ENCODE data around the gene SUMF1. TPM values are rescaled to one million over a fixed set of nuclear protein-coding genes. Genes with fewer than 3 reads are reported as not detected.

The SUMF1 gene
- total RNA-seq, 5 donors from 2014 or later (not counting 1 experiment from before 2014, with no cell fraction given), result 15.5 to 20.8 (median 17.2) TPM

DNA sequence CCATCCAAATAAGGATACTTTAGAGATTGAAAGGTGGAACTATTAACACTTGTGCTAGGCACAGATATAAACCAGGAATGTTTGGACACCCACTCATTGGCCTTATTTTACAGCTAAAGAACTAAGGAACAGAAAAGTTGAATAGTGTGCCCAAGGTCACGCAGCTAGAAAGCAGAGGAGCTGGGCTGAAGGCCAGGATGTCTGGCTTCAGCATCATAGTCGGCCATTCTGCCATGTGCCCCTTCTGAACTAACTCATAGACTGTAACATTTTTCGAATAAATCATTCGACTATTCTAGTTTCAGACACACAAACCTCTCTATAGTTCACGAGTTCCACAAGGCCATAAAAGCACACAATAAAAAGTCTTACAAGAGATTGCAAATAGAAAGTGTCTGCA lies 71.1 kb downstream of the SUMF1 start:
- 95% methylated on average over 4 of the region's 5 CpGs for WGBS (ENCODE audit: insufficient coverage)
- DNase-seq, result no peak
- ChIA-PET CTCF (no interaction called here), POLR2A (interaction anchor here in 1 of 2 donors (0.5 kb wide), 1 partner anchor 69 kb away, joined by 4 read pairs; no protein-coding TSS in a partner anchor)
- Mint-ChIP-seq H3K4me3 (no peak overlapping the region), H3K27ac (no peak overlapping the region), H3K9me3 (no peaks in the 10 kb centered on the region), H3K27me3 (no peaks in the 10 kb centered on the region), H3K4me1 (peaks cover 10 to 36% (median 27%) of the 10 kb centered on the region in 3 donors), H3K36me3 (peaks cover 59% of the 10 kb centered on the region)
- Histone ChIP-seq H3K27ac (ENCODE audit: low read length) (no peak overlapping the region), H3K27me3 (replicated peaks in 1 of 2; ENCODE audit: control insufficient read depth in 2 of 2, extremely low read depth in 1 of 2, insufficient read depth in 2 of 2, low read length in 1 of 2) (no peaks in the 10 kb centered on the region), H3K4me3 (ENCODE audit: control insufficient read depth in 1 of 2, extremely low read depth in 1 of 2, low read length in 1 of 2) (no peak overlapping the region), H3K4me1 (ENCODE audit: control insufficient read depth in 1 of 2, extremely low read depth in 1 of 2, insufficient read depth in 2 of 2, low read length in 2 of 2) (peaks cover 0 to 6% of the 10 kb centered on the region in 2 experiments), H3K36me3 (ENCODE audit: control insufficient read depth in 2 of 2, extremely low read depth in 1 of 2, insufficient read depth in 1 of 2, low read length in 1 of 2) (peaks cover 2 to 5% of the 10 kb centered on the region in 2 donors), H3K9me3 (no peaks in the 10 kb centered on the region)
- no peak for ATAC-seq (replicated peaks in 1 of 4)

DNA sequence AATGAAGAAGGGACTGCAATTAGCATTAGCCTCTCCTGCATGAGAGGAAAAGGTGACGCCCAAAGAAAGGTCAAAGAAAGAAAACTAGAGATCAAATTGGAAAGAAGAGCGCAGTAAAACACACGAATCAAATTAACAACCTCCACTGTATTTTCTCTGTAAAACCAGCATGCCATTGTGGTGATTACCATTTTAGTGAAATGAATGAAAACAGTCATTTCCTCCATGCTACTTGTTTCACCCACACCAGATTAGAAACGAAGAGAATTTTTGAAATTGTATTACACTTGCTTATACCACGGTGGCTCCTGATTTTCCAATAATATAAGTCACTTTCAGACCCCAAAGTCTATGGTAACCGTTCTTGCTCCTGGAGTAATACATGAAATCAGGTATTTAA lies 71.6 kb downstream of the SUMF1 start:
- Mint-ChIP-seq H3K4me1 (peaks cover 10 to 36% (median 27%) of the 10 kb centered on the region in 3 donors), H3K9me3 (no peaks in the 10 kb centered on the region), H3K4me3 (no peak overlapping the region), H3K27me3 (no peaks in the 10 kb centered on the region), H3K36me3 (peaks cover 59% of the 10 kb centered on the region), H3K27ac (no peak overlapping the region)
- ATAC-seq (replicated peaks in 1 of 4) (no peak), DNase-seq (no peak)
- peaks cover 0 to 6% of the 10 kb centered on the region in 2 experiments for H3K4me1 ChIP-seq (ENCODE audit: control insufficient read depth in 1 of 2, extremely low read depth in 1 of 2, insufficient read depth in 2 of 2, low read length in 2 of 2)
- WGBS (ENCODE audit: insufficient coverage), result no CpG with 5 or more reads among the region's 6 CpGs
- H3K36me3 ChIP-seq (ENCODE audit: control insufficient read depth in 2 of 2, extremely low read depth in 1 of 2, insufficient read depth in 1 of 2, low read length in 1 of 2), result peaks cover 5 to 7% of the 10 kb centered on the region in 2 donors
- H3K27ac ChIP-seq (ENCODE audit: low read length), result no peak overlapping the region
- H3K4me3 ChIP-seq (ENCODE audit: control insufficient read depth in 1 of 2, extremely low read depth in 1 of 2, low read length in 1 of 2), result no peak overlapping the region
- H3K9me3 ChIP-seq, result no peaks in the 10 kb centered on the region
- no peaks in the 10 kb centered on the region for H3K27me3 ChIP-seq (replicated peaks in 1 of 2; ENCODE audit: control insufficient read depth in 2 of 2, extremely low read depth in 1 of 2, insufficient read depth in 2 of 2, low read length in 1 of 2)
- POLR2A ChIA-PET, result no interaction called here
- CTCF ChIA-PET, result no interaction called here

DNA sequence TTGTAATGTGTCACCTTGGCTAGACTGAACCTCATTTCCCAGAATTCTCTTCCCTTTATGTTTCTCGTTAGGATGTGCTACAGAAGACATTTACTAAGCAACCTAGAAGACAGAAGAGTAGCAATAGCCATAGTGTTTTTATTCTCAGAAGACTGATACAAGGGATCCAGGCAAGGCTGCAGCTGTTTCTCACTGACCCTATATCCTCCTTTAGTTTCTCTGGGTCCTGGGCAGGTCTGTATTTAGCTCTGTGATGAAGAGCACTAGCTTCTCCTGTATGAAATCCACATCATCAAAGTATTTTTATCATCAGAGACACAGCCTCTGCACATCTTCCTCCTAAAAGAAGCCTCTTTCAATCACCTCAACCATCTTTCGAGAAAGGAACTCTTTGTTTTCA lies 72.5 kb downstream of the SUMF1 start:
- no peak overlapping the region for H3K4me3 ChIP-seq (ENCODE audit: control insufficient read depth in 1 of 2, extremely low read depth in 1 of 2, low read length in 1 of 2)
- no peaks in the 10 kb centered on the region for H3K9me3 Mint-ChIP-seq
- POLR2A ChIA-PET, result no interaction called here
- peaks cover 5 to 8% of the 10 kb centered on the region in 2 donors for H3K36me3 ChIP-seq (ENCODE audit: control insufficient read depth in 2 of 2, extremely low read depth in 1 of 2, insufficient read depth in 1 of 2, low read length in 1 of 2)
- peak overlapping the region in 1 of 2 donors; percentile 69 for H3K27ac Mint-ChIP-seq
- ATAC-seq (replicated peaks in 1 of 4) (peak in 1 of 4 experiments; percentile 10), DNase-seq (no peak)
- H3K27me3 ChIP-seq (replicated peaks in 1 of 2; ENCODE audit: control insufficient read depth in 2 of 2, extremely low read depth in 1 of 2, insufficient read depth in 2 of 2, low read length in 1 of 2), result no peaks in the 10 kb centered on the region
- no peak overlapping the region for H3K4me3 Mint-ChIP-seq
- CTCF ChIA-PET, result no interaction called here
- no peaks in the 10 kb centered on the region for H3K9me3 ChIP-seq
- peaks cover 10 to 39% (median 27%) of the 10 kb centered on the region in 3 donors for H3K4me1 Mint-ChIP-seq
- no CpG with 5 or more reads among the region's 2 CpGs for WGBS (ENCODE audit: insufficient coverage)
- H3K27ac ChIP-seq (ENCODE audit: low read length), result peak overlapping the region; percentile 32
- peaks cover 60% of the 10 kb centered on the region for H3K36me3 Mint-ChIP-seq
- peaks cover 0 to 6% of the 10 kb centered on the region in 2 experiments for H3K4me1 ChIP-seq (ENCODE audit: control insufficient read depth in 1 of 2, extremely low read depth in 1 of 2, insufficient read depth in 2 of 2, low read length in 2 of 2)
- no peaks in the 10 kb centered on the region for H3K27me3 Mint-ChIP-seq

DNA sequence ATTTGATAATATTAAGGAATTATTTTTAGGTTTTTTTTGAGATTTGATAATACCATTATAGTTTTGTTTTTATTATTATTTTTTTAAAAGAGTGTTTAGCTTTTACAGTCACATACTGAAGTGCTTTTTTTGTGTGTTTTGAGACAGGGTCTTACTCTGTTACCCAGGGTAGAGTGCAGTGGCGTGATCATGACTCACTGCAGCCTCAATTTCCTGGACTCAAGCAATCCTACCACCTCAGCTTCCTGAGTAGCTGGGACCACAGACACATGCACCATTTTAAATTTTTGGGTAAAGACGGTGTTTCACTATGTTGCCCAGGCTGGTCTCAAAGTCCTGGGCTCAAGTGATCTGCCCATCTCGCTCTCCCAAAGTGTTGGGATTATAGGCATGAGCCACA lies 73.0 kb downstream of the SUMF1 start:
- Histone ChIP-seq H3K9me3 (no peaks in the 10 kb centered on the region), H3K4me3 (ENCODE audit: control insufficient read depth in 1 of 2, extremely low read depth in 1 of 2, low read length in 1 of 2) (no peak overlapping the region), H3K27me3 (replicated peaks in 1 of 2; ENCODE audit: control insufficient read depth in 2 of 2, extremely low read depth in 1 of 2, insufficient read depth in 2 of 2, low read length in 1 of 2) (no peaks in the 10 kb centered on the region), H3K4me1 (ENCODE audit: control insufficient read depth in 1 of 2, extremely low read depth in 1 of 2, insufficient read depth in 2 of 2, low read length in 2 of 2) (peaks cover 0 to 6% of the 10 kb centered on the region in 2 experiments), H3K36me3 (ENCODE audit: control insufficient read depth in 2 of 2, extremely low read depth in 1 of 2, insufficient read depth in 1 of 2, low read length in 1 of 2) (peaks cover 5 to 8% of the 10 kb centered on the region in 2 donors), H3K27ac (ENCODE audit: low read length) (peak overlapping the region; percentile 32)
- WGBS (ENCODE audit: insufficient coverage), result 56% methylated on average over 1 of the region's 3 CpGs
- peaks cover 60% of the 10 kb centered on the region for H3K36me3 Mint-ChIP-seq
- ChIA-PET POLR2A (interaction anchor here in 1 of 2 donors (0.5 kb wide), 1 partner anchor 587 kb away, joined by 5 read pairs; no protein-coding TSS in a partner anchor), CTCF (no interaction called here)
- H3K9me3 Mint-ChIP-seq, result no peaks in the 10 kb centered on the region
- H3K4me3 Mint-ChIP-seq, result no peak overlapping the region
- ATAC-seq (replicated peaks in 1 of 4) (peak in 2 of 4 experiments; percentile 67 to 90), DNase-seq (peak in 19 of 35 experiments; percentile 1 to 32 (median 12))
- H3K27me3 Mint-ChIP-seq, result no peaks in the 10 kb centered on the region
- H3K27ac Mint-ChIP-seq, result peak overlapping the region in 1 of 2 donors; percentile 69
- peaks cover 10 to 42% (median 27%) of the 10 kb centered on the region in 3 donors for H3K4me1 Mint-ChIP-seq

DNA sequence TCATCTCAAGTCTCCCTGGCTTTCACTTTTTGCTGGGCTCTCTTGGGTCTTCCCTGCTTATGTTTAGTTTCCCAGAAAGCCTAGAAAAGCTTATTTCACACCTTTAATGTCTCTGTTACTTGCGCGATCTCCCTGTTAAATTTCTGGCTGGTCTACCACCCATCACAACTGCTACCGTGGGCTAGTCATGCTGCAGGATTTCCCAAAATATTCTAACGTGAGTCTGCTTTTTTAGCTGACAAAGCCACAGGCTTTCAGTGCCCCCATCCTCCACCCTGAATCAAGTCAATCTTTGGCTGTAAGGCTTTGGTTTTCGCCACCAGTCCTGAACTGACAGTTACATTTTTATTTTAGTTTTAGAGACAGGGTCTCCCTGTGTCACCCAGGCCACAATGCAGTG lies 74.1 kb downstream of the SUMF1 start:
- Histone ChIP-seq H3K27me3 (replicated peaks in 1 of 2; ENCODE audit: control insufficient read depth in 2 of 2, extremely low read depth in 1 of 2, insufficient read depth in 2 of 2, low read length in 1 of 2) (no peaks in the 10 kb centered on the region), H3K9me3 (no peaks in the 10 kb centered on the region), H3K4me3 (ENCODE audit: control insufficient read depth in 1 of 2, extremely low read depth in 1 of 2, low read length in 1 of 2) (no peak overlapping the region), H3K36me3 (ENCODE audit: control insufficient read depth in 2 of 2, extremely low read depth in 1 of 2, insufficient read depth in 1 of 2, low read length in 1 of 2) (peaks cover 5 to 8% of the 10 kb centered on the region in 2 donors), H3K4me1 (ENCODE audit: control insufficient read depth in 1 of 2, extremely low read depth in 1 of 2, insufficient read depth in 2 of 2, low read length in 2 of 2) (peaks cover 0 to 6% of the 10 kb centered on the region in 2 experiments), H3K27ac (ENCODE audit: low read length) (no peak overlapping the region)
- ChIA-PET CTCF (interaction anchor here in 1 of 2 donors (0.6 kb wide), 1 partner anchor 18 kb away, joined by 4 read pairs; no protein-coding TSS in a partner anchor), POLR2A (no interaction called here)
- Mint-ChIP-seq H3K27me3 (no peaks in the 10 kb centered on the region), H3K36me3 (peaks cover 56% of the 10 kb centered on the region), H3K27ac (no peak overlapping the region), H3K4me1 (peaks cover 10 to 44% (median 28%) of the 10 kb centered on the region in 3 donors), H3K4me3 (no peak overlapping the region), H3K9me3 (no peaks in the 10 kb centered on the region)
- 89% methylated on average over 3 of the region's 5 CpGs for WGBS (ENCODE audit: insufficient coverage)
- DNase-seq (no peak), ATAC-seq (replicated peaks in 1 of 4) (no peak)

DNA sequence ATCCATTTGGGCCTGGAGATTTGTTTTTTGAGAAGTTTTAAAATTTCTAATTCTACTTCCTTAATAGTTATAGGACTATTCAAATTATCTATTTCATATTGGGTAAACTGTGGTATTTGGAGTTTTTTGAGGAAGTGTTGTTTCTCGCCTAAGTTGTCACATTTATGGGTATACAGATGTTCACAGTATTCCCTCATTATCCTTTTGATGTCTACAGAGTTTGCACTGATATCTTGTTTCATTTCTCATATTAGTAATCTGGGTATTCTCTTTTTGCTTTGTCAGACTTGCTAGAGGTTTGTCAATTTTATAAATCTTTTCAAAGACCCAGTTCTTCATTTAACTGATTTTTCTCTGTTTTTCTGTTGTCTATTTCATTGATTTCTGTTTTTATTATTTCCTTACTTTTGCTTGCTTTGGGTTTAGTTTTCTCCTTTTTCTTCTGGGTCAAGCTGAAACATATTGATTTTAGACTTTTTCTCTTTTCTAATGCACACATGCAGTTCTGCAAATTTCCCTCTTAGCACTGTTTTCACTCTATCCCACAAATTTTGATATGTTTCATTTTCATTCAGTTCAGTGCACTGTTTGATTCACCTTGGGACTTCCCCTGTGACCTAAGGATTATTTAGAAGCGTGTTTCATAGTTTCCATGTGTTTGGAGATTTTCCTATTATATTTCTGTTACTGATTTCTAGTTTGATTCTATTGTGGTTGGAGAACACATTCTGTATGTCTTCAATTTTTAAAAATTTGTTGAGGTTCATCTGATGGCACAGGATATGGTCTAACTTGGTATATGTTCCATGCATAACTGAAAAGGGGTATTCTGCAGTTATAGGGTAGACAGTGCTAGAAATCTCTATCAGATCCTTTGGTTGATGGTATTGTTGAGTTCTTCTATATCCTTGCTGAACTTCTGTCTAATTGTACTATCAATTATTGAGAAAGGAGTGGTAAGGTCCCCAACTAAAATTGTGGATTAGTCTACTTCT lies 79.6 kb downstream of the SUMF1 start:
- ChIA-PET CTCF (no interaction called here), POLR2A (no interaction called here)
- Histone ChIP-seq H3K27me3 (replicated peaks in 1 of 2; ENCODE audit: control insufficient read depth in 2 of 2, extremely low read depth in 1 of 2, insufficient read depth in 2 of 2, low read length in 1 of 2) (no peaks in the 10 kb centered on the region), H3K4me3 (ENCODE audit: control insufficient read depth in 1 of 2, extremely low read depth in 1 of 2, low read length in 1 of 2) (no peak overlapping the region), H3K36me3 (ENCODE audit: control insufficient read depth in 2 of 2, extremely low read depth in 1 of 2, insufficient read depth in 1 of 2, low read length in 1 of 2) (peaks cover 0 to 6% of the 10 kb centered on the region in 2 donors), H3K9me3 (no peaks in the 10 kb centered on the region), H3K4me1 (ENCODE audit: control insufficient read depth in 1 of 2, extremely low read depth in 1 of 2, insufficient read depth in 2 of 2, low read length in 2 of 2) (no peaks in the 10 kb centered on the region), H3K27ac (ENCODE audit: low read length) (no peak overlapping the region)
- Mint-ChIP-seq H3K4me1 (peaks cover 0 to 7% (median 2%) of the 10 kb centered on the region in 3 donors), H3K9me3 (no peaks in the 10 kb centered on the region), H3K27me3 (no peaks in the 10 kb centered on the region), H3K27ac (peak overlapping the region; percentile 34 to 53), H3K36me3 (peaks cover 30% of the 10 kb centered on the region), H3K4me3 (no peak overlapping the region)
- DNase-seq (no peak), ATAC-seq (replicated peaks in 1 of 4) (no peak)
- no CpG with 5 or more reads among the region's 2 CpGs for WGBS (ENCODE audit: insufficient coverage)

Measured in T-cell (primary cell).